ENCODE data around the gene ZNF319. TPM values are rescaled to one million over a fixed set of nuclear protein-coding genes. Genes with fewer than 3 reads are reported as not detected.

ZNF319 gene
- total RNA-seq, 1 donor = 4.3 TPM

- Histone ChIP-seq H3K27me3 (ENCODE audit: insufficient read depth, low read length) (no peaks in the 10 kb centered on the region), H3K4me3 (ENCODE audit: insufficient read depth, low read length) (no peak overlapping the region), H3K4me2 (ENCODE audit: insufficient read depth, low read length) (no peak overlapping the region), H3K27ac (ENCODE audit: low read depth, low read length) (no peak overlapping the region), H3K9me3 (ENCODE audit: low read depth, low read length) (no peaks in the 10 kb centered on the region), H3K4me1 (ENCODE audit: insufficient read depth, low read length) (peaks cover 20% of the 10 kb centered on the region), H3K36me3 (ENCODE audit: insufficient read depth, low read length) (peaks cover 35% of the 10 kb centered on the region), H2AFZ (ENCODE audit: low read length) (no peak overlapping the region), H3K79me2 (ENCODE audit: insufficient read depth, low read length) (peaks cover 25% of the 10 kb centered on the region), H4K20me1 (ENCODE audit: insufficient read depth, low read length) (peaks cover 38% of the 10 kb centered on the region)
- TF ChIP-seq CTCF (IDR thresholded peaks at IDR 0.05; ENCODE audit: extremely low read depth, low read depth, low read length) = no peak
- no peak for DNase-seq (ENCODE audit: insufficient read length, low spot score, missing footprints)
Measured at GRCh38 chr16:57997176-57997527, 3.3 kb downstream of the ZNF319 start.

- DNase-seq (ENCODE audit: insufficient read length, low spot score, missing footprints) = peak; percentile 46
- H3K27me3 ChIP-seq (ENCODE audit: insufficient read depth, low read length) = no peaks in the 10 kb centered on the region
- H2AFZ ChIP-seq (ENCODE audit: low read length) = no peak overlapping the region
- peaks cover 20% of the 10 kb centered on the region for H3K79me2 ChIP-seq (ENCODE audit: insufficient read depth, low read length)
- H3K4me1 ChIP-seq (ENCODE audit: insufficient read depth, low read length) = peaks cover 15% of the 10 kb centered on the region
- no peak overlapping the region for H3K27ac ChIP-seq (ENCODE audit: low read depth, low read length)
- H3K36me3 ChIP-seq (ENCODE audit: insufficient read depth, low read length) = peaks cover 35% of the 10 kb centered on the region
- H3K9me3 ChIP-seq (ENCODE audit: low read depth, low read length) = no peaks in the 10 kb centered on the region
- H3K4me2 ChIP-seq (ENCODE audit: insufficient read depth, low read length) = no peak overlapping the region
- TF ChIP-seq CTCF (IDR thresholded peaks at IDR 0.05; ENCODE audit: extremely low read depth, low read depth, low read length) = no peak
- peaks cover 38% of the 10 kb centered on the region for H4K20me1 ChIP-seq (ENCODE audit: insufficient read depth, low read length)
- H3K4me3 ChIP-seq (ENCODE audit: insufficient read depth, low read length) = no peak overlapping the region
Measured at GRCh38 chr16:57996406-57997175, 3.9 kb downstream of the ZNF319 start.

- Histone ChIP-seq H3K27me3 (ENCODE audit: insufficient read depth, low read length) (no peaks in the 10 kb centered on the region), H3K36me3 (ENCODE audit: insufficient read depth, low read length) (peaks cover 35% of the 10 kb centered on the region), H2AFZ (ENCODE audit: low read length) (no peak overlapping the region), H3K9me3 (ENCODE audit: low read depth, low read length) (no peaks in the 10 kb centered on the region), H4K20me1 (ENCODE audit: insufficient read depth, low read length) (peaks cover 38% of the 10 kb centered on the region), H3K79me2 (ENCODE audit: insufficient read depth, low read length) (peaks cover 20% of the 10 kb centered on the region), H3K4me3 (ENCODE audit: insufficient read depth, low read length) (no peak overlapping the region), H3K4me1 (ENCODE audit: insufficient read depth, low read length) (peaks cover 13% of the 10 kb centered on the region), H3K27ac (ENCODE audit: low read depth, low read length) (no peak overlapping the region), H3K4me2 (ENCODE audit: insufficient read depth, low read length) (no peak overlapping the region)
- no peak for TF ChIP-seq CTCF (IDR thresholded peaks at IDR 0.05; ENCODE audit: extremely low read depth, low read depth, low read length)
- peak; percentile 62 for DNase-seq (ENCODE audit: insufficient read length, low spot score, missing footprints)
Measured at GRCh38 chr16:57995721-57996405, 4.6 kb downstream of the ZNF319 start.

GRCh38 chr16:57994778-57995177 is 5.7 kb downstream of the ZNF319 start:
- Histone ChIP-seq H3K4me3 (ENCODE audit: insufficient read depth, low read length) (no peak overlapping the region), H3K27ac (ENCODE audit: low read depth, low read length) (no peak overlapping the region), H3K9me3 (ENCODE audit: low read depth, low read length) (no peaks in the 10 kb centered on the region), H3K36me3 (ENCODE audit: insufficient read depth, low read length) (peaks cover 35% of the 10 kb centered on the region), H3K27me3 (ENCODE audit: insufficient read depth, low read length) (no peaks in the 10 kb centered on the region), H3K79me2 (ENCODE audit: insufficient read depth, low read length) (peaks cover 19% of the 10 kb centered on the region), H3K4me1 (ENCODE audit: insufficient read depth, low read length) (peaks cover 11% of the 10 kb centered on the region), H3K4me2 (ENCODE audit: insufficient read depth, low read length) (no peak overlapping the region), H4K20me1 (ENCODE audit: insufficient read depth, low read length) (peaks cover 38% of the 10 kb centered on the region), H2AFZ (ENCODE audit: low read length) (no peak overlapping the region)
- peak; percentile 41 for TF ChIP-seq CTCF (IDR thresholded peaks at IDR 0.05; ENCODE audit: extremely low read depth, low read depth, low read length)
- DNase-seq (ENCODE audit: insufficient read length, low spot score, missing footprints) = peak; percentile 95
